T follicular helper cell (primary cell): ENCODE measurements around the gene ARIH1.

Experiments used
- DNase-seq: peaks from one replicate; pipeline ENCODE4 v3.0.0-alpha.2; 2020; ENCODE audit warnings: low read depth

Gene ARIH1

GRCh38 chr15:72487070-72487797, 13.1 kb downstream of the ARIH1 start:
- no peak for DNase-seq

- DNase-seq, result no peak
Measured at GRCh38 chr15:72488558-72488957, 14.4 kb downstream of the ARIH1 start.

GRCh38 chr15:72489943-72490554, 15.9 kb downstream of the ARIH1 start:
- no peak for DNase-seq

- no peak for DNase-seq
Measured at GRCh38 chr15:72491768-72492167, 17.6 kb downstream of the ARIH1 start.

GRCh38 chr15:72492733-72493132, 18.6 kb downstream of the ARIH1 start:
- DNase-seq, result no peak

GRCh38 chr15:72493220-72493619, 19.1 kb downstream of the ARIH1 start:
- no peak for DNase-seq

GRCh38 chr15:72495007-72495406, 20.9 kb downstream of the ARIH1 start:
- no peak for DNase-seq

GRCh38 chr15:72496783-72497182, 22.7 kb downstream of the ARIH1 start:
- DNase-seq, result no peak

GRCh38 chr15:72497402-72497801, 23.3 kb downstream of the ARIH1 start:
- DNase-seq, result no peak

GRCh38 chr15:72502220-72502809, 28.2 kb downstream of the ARIH1 start:
- DNase-seq, result no peak

- no peak for DNase-seq
Measured at GRCh38 chr15:72503147-72503546, 29.0 kb downstream of the ARIH1 start.

GRCh38 chr15:72507402-72508092, 33.4 kb downstream of the ARIH1 start:
- DNase-seq, result no peak

GRCh38 chr15:72509484-72509883, 35.4 kb downstream of the ARIH1 start:
- no peak for DNase-seq

GRCh38 chr15:72511536-72511935, 37.4 kb downstream of the ARIH1 start:
- no peak for DNase-seq

GRCh38 chr15:72515591-72516389, 41.7 kb downstream of the ARIH1 start:
- no peak for DNase-seq

- no peak for DNase-seq
Measured at GRCh38 chr15:72516777-72517176, 42.6 kb downstream of the ARIH1 start.

GRCh38 chr15:72521682-72522081, 47.6 kb downstream of the ARIH1 start:
- DNase-seq, result no peak

- DNase-seq, result no peak
Measured at GRCh38 chr15:72532991-72533601, 59.0 kb downstream of the ARIH1 start.

- peak; percentile 48 for DNase-seq
Measured at GRCh38 chr15:72534523-72534922, 60.4 kb downstream of the ARIH1 start.

GRCh38 chr15:72535911-72536310, 61.8 kb downstream of the ARIH1 start:
- no peak for DNase-seq

- DNase-seq, result no peak
Measured at GRCh38 chr15:72536506-72536905, 62.4 kb downstream of the ARIH1 start.

- DNase-seq, result no peak
Measured at GRCh38 chr15:72538931-72539330, 64.8 kb downstream of the ARIH1 start.
